Choroid plexus epithelial cell (primary cell): Measurements from ENCODE around the gene SLC25A42.
"Not testable (repeated sequence)": the region's sequence is repeated elsewhere in the genome, so short reads cannot be mapped to it uniquely, and the experiment has no call there.

Experiments
- DNase-seq: peaks from one replicate; pipeline ENCODE4 v3.0.0-alpha.2; 2010; ENCODE audit warnings: low read depth
- H3K4me3 ChIP-seq: 2 replicates; pipeline ENCODE4 v1.5.1; 2011; ENCODE audit warnings: low read depth, mild to moderate bottlenecking, control low read depth, low read length, moderate library complexity
- TF ChIP-seq, protein P1 (sequence below): conservative IDR thresholded peaks from 2 replicates; pipeline ENCODE4 v1.5.1; 2011; ENCODE audit warnings: low read depth, mild to moderate bottlenecking, control low read depth, inconsistent platforms, low read length, moderate library complexity

The SLC25A42 gene

DNA sequence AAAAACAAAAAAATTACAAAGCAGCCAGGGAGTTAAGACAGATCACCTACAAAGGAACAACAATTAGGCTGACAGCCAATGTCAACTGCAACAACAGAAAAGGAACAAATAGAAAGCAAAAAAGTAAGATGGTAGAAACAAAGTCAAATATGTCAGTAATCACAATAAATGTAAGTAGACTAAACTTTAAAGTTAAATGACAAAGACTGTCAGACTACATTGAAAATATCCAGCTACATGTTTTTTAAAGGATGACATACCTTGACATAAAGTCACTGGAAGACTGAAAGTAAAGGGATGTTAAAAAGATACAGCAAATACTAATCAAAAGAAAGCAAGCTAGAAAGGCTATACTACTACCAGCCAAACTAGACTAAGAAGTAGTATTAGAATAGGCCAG, 59.6 kb downstream of the SLC25A42 start:
- TF ChIP-seq, protein P1, sequence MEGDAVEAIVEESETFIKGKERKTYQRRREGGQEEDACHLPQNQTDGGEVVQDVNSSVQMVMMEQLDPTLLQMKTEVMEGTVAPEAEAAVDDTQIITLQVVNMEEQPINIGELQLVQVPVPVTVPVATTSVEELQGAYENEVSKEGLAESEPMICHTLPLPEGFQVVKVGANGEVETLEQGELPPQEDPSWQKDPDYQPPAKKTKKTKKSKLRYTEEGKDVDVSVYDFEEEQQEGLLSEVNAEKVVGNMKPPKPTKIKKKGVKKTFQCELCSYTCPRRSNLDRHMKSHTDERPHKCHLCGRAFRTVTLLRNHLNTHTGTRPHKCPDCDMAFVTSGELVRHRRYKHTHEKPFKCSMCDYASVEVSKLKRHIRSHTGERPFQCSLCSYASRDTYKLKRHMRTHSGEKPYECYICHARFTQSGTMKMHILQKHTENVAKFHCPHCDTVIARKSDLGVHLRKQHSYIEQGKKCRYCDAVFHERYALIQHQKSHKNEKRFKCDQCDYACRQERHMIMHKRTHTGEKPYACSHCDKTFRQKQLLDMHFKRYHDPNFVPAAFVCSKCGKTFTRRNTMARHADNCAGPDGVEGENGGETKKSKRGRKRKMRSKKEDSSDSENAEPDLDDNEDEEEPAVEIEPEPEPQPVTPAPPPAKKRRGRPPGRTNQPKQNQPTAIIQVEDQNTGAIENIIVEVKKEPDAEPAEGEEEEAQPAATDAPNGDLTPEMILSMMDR = no peak
- no peak overlapping the region for H3K4me3 ChIP-seq
- DNase-seq = no peak

DNA sequence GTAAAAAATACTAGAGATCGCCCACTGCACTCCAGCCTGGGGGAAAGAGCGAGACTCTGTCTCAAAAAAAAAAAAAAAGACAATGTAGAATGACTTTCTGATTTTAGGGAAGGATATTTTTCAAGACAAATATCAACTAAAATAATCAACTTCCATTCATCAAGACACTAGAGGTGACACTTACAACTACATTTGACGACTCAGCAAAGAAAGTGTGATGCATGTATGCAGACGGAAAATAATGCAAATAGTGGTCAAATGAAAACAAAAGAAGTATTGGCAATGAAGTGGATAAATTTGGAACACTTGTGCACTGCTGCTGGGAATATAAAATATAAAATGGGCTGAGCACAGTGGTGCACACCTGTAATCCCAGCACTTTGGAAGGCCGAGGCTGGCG, 62.3 kb downstream of the SLC25A42 start:
- no peak overlapping the region for H3K4me3 ChIP-seq
- TF ChIP-seq, protein P1 = no peak
- DNase-seq = no peak

DNA sequence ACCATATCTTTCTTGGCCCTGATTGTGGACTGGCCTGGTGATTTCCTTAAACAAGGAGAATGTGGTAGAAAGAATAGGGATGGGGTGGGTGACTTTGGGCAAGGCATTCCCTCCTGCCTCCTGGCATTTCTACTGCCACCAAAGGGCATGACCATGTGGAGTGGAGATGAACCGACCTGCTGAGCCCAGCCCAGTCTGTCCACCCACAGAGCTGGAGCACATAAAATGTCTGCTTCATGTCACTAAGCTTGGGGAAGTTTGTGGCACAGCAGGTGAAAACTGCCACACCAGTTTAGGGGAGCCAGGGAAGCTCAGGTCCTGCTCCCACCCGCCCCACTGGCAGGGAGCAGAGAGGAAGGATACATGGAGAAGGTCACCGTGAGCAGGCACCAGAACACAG, 68.2 kb downstream of the SLC25A42 start:
- TF ChIP-seq, protein P1 = no peak
- DNase-seq = no peak
- H3K4me3 ChIP-seq = no peak overlapping the region

DNA sequence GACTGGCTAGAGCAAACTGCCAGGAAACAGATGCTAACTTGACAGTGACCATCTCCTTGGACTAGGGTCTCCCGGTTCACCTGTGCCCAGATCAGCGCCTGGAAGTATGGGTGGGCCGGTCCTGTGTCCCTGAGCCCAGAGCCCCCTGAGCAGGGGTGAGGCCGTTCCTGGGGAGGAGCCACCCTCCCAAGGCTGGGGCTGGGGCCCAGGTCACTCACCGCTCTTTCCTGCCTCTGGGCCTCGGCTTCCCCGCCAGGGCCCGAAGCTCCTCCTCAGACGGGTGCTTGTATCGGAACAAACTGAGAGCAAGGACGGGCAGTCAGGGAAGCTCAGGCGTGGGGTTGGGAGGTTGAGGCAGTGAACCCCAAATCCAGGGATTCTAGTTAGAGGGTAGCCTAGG, 69.1 kb downstream of the SLC25A42 start:
- no peak overlapping the region for H3K4me3 ChIP-seq
- TF ChIP-seq, protein P1 = no peak
- DNase-seq = no peak

DNA sequence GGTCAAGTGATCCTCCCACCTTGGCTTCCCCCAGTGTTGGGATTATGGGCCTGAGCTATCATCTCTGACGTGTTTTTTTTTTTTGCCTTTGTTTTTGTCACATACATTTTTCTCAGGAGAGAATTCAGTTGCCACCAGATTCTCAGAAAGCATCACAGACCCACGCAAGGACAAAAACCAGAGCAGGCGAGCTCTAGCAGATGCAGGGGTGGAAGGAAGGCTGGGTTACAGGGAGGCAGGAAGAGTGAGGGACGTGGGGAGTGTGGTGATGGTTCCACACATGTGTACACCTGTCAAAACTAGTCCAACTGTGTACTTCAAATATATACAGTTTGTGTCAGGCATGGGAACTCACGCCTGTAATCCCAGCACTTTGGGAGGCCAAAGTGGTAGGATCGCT, 70.2 kb downstream of the SLC25A42 start:
- DNase-seq = no peak
- TF ChIP-seq, protein P1 = no peak
- H3K4me3 ChIP-seq = no peak overlapping the region

DNA sequence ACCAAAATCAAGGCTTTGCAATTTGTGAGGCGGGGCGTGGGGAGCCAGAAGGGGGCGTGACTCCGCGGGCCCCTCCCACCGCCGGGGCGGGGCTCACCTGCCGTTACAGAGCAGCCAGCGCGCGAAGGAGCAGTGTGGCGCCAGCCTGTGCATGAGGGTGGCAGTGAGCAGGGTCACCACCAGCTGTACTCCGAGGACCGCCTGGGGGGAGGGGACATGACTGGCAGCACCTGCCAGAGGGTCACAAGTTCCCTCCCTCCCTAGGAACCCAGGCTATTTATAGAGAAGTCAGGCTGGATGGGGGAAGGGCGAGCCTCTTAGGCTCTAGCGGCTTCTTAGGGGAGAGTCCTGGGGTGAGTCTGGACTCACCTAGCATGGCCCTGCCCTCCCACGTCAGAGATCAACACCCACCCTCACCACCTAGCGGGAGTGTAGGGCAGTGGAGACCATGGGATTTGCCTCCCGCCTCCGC, 70.9 kb downstream of the SLC25A42 start:
- TF ChIP-seq, protein P1 = no peak
- DNase-seq = no peak
- H3K4me3 ChIP-seq = no peak overlapping the region

DNA sequence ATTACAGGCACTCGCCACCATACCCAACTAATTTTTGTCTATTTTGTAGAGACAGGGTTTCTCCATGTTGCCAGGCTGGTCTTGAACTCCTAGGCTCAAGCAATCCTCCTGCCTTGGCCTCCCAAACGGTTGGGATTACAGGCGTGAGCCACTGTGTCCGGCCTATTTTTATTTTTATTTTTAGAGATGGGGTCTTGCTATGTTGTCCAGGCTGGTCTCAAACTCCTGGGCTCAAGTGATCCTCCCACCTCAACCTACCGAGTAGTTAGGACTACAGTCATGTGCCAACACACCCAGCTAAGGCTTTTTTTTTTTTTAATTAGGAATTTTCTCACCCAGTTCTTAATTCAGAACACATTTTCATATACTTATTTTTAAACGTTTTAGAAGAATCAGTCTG, 71.9 kb downstream of the SLC25A42 start:
- not testable (repeated sequence) for DNase-seq, H3K4me3 ChIP-seq
